Activated gamma-delta T cell (primary cell): ENCODE results near the gene BAK1.
"Not testable (repeated sequence)": the region's sequence is repeated elsewhere in the genome, so short reads cannot be mapped to it uniquely, and the experiment has no call there.

Experiments
- DNase-seq: peaks from one replicate; lab custom pipeline; 2025; lab: John Stamatoyannopoulos, UW

BAK1 gene

DNA sequence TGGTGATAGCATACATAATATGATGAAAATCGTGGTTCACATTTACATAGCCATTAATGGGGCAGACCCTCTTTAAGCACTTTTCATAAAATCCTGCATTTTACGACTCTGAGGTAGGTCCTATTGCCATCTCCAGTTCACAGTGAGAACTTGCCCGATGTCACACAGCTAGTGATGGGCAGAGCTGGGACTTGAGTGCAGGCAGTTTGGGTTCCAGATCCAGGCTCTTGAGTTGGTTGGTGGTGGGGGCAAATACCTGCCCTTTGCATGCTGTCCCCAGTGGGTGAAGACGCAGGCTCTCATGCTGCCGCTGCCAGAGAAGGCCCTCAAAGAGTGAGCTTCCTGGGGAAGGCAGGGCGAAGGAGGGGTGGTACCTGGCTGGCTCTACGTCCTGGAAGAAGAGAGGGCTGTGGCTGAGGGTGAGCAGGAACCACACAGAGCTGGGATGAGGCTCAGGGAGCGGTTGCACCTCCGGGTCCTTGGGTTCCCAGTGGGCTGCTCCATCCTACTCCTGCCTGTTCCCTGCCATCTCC is 6.1 kb upstream of the BAK1 start:
- DNase-seq, result no peak

DNA sequence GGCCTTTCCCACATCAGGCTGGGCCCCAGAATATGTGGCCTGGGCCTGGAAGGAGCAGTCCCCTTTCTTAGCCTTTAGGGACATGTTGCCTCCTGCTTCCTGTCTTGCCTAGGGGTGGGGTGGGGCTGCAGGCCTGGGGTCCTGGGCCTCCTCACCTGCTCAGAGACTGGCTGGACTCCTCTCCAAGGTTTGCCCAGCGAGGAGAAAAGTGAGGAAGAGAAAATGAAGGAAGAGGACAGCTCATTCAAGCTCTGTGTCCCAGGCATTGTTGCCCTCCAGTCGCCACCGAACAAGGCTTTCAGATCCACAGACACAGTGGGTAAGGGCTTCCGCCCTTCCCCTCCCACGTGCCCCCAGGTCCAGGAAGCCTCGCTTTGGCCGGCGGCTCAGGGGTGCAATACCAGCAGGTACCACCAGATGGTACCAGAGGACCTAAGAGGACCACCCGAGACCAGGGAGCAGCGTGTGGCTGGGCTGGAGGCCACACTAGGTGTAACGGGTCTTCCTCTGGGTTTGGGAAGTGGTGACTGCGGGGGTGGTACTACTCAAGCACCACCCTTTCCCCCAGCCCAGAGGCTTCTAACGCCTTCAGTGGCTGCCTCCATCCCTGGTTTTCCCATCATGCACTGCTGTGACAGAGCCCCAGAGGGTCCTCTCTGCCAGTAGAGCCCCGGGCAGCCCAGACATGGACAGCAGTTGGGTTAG is 5.5 kb upstream of the BAK1 start:
- DNase-seq, result peak; percentile 42

DNA sequence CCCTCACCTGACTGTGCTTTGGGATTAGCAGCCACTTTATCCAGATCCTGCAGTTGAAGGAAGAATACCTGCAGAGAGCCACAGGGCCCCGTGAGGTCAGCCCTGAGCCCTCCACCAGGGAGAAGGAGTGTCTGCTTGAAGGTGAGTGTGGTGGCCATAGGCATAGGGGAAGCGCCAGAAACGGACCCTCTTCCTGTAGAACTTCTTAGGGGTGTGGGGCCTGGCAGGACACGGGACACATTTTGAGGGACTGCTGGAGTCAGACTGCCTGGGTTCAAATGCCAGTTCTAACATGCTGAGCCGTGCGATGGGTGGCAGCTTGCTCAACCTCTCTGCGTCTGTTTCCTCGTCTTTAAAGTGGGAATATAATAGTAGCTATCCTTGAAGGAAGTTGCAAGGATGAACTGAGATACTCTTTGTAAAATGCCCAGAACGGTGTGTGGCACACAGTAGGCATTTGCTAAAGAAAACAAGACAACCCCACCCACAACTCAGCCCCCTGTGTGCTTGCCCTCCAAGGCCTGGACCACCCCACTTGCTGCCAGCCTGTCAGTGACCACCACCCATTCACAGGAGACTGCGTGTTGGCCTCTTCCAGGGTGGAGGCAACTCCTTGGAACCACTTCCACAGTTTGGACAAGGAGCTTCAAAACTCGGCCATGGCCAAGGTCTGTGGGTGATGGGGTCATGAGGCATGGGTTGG is 4.8 kb upstream of the BAK1 start:
- DNase-seq, result no peak

DNA sequence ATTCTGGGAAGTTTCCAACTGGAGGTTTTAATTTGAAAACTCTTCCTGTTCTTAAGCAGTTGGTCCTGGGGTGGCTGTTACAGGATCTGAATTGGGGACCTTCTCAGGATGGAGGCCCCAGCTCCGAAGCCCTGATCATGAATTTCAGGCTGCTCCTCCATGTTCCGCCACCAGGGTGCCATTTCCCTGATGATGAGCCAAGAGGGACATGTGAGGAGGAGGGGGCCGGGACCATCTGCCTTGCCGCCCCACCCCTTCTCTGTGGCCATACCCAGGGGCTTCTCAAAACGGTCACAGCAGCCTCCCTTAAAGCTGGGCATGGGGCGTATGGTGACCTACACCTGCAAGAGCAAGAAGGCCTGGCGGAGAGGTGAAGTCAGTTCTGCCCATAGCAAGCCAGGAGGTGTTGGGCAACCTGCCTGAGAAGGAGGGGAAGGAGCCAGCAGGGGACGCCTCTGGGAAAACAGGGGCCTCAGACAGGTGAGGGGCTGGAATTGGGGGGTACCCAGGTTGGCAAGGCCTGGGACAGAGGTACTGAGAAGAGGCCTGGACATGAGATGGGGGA is 3.6 kb upstream of the BAK1 start:
- no peak for DNase-seq

DNA sequence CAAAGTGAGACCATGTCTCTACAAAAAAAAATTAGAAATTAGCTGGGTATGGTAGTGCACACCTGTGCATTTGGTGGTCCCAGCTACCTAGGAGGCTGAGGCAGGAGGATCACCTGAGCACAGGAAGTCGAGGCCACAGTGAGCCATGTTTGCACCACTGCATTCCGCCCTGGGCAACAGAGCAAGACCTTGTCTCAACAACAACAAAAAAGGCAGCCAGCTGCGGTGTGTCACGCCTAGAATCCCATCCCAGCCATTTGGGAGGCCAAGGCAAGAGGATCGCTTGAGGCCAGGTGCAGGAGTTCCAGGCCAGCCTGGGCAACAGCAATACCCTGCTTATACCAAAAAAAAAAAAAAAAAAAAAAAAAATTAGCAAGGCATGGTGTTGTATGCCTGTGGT is 1.1 kb upstream of the BAK1 start:
- DNase-seq, result no peak

DNA sequence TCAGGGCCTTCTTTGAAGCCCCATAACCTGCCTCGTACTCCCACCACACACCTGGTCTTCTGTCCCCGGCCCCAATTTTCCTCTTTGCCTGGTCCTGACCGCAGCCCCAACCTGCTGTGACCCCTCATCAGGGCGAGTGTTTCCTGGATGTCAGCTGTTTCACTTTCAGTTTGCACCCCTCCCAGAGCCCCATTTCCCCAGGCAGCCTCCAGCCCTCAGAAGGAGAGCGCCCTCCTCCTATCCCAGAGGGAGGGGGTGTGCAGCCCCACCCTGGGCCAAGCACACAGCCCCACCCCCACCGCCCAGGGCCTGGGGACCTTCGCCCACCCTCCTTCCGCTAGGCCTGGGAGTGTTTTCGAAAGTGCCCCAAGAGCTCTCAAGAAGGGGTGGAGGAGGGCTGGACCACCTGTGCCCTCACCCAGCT is 1.5 kb downstream of the BAK1 start:
- no peak for DNase-seq

DNA sequence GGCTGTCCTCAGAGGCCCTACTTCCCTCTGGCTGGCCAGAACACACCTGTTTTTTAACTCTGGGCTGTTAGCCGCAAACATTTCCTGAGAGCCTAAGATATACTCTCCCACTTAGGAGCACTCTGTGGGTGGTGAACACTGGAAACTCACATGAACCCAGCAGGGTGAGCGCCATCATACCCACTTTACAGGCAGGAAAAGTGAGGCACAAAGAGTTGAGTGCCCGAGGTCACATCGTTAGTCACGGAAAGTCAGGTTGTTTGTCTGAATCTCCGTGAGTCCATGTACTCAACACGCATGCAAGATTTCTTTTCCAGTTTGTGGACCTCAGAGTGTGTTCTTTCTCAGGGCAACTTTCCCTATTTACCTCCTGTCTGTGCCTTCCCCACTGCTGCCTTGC is 1.9 kb downstream of the BAK1 start:
- DNase-seq, result no peak

DNA sequence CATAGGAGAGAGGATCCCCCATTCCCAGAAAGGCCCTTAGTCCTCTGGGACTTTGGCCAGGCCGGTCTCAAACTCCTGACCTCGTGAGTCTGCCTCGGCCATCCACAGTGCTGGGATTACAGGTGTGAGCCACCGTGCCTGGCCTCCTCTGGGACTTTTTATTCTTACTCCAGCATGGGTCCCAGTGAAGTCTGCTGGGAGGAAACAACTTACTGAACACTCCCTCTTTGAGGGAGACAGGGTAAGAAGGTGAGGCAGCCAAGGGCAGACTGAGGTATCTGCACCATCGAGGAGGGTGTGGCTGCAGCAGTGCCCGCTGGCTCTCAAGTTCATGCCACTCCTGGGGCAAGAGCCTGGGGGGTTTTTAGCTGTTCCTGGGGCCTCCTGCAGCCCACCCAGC is 2.4 kb downstream of the BAK1 start:
- no peak for DNase-seq

DNA sequence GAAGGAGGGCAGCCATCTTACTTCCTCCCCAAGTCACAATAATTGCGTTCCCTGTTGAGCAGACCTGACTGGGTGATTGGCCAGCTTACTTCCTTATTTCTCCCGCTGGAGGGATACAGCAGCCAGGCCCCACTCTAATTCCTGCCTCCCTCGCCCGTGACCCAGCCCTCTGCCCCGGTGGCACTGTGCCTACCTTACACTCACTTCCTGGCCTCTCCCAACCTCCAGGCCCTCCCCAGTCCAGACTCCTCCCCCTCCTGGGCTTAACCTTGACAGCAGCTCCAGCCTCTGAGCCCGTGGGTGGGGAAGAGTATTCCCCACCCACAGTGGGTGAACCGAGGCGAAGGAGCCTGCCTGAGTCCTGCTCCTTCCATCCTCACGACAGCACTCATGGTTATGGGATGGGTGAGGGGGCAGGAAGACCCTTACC is 3.0 kb downstream of the BAK1 start:
- DNase-seq, result no peak

DNA sequence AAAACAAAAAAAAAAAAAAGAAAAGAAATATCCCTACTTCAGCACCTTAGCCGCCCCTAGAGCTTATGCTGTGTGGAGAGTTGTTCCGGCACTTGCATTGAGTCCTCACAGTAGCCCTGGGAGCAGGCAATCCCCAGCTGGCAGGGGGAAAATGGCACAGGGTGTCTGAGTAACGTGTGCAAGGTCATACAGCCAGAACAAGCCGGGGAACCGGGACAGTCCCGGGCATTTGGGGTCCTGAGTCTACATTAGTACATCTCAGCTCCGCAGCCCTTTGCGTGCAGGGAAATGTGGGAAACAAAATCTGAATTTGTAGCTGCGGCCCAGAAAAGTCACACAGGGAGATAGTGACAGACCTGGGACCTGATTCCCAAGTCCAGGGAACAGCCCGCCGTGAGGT is 3.4 kb downstream of the BAK1 start:
- no peak for DNase-seq

DNA sequence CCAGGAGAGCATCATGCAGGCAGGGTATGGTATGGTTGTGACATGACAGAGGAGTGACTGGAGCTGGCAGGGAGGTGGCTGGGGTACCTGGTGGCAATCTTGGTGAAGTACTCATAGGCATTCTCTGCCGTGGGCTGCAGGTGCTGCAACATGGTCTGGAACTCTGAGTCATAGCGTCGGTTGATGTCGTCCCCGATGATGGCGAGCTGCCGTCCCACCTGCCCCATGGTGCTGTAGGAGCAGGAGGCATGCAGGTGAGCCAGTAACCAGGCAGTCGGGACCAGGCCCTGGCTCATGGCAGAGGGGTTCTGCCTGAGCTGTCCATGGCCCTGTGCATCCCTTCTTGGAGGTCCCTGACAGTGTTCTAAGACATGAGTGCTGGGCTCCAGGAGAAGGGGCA is 4.9 kb downstream of the BAK1 start:
- no peak for DNase-seq

DNA sequence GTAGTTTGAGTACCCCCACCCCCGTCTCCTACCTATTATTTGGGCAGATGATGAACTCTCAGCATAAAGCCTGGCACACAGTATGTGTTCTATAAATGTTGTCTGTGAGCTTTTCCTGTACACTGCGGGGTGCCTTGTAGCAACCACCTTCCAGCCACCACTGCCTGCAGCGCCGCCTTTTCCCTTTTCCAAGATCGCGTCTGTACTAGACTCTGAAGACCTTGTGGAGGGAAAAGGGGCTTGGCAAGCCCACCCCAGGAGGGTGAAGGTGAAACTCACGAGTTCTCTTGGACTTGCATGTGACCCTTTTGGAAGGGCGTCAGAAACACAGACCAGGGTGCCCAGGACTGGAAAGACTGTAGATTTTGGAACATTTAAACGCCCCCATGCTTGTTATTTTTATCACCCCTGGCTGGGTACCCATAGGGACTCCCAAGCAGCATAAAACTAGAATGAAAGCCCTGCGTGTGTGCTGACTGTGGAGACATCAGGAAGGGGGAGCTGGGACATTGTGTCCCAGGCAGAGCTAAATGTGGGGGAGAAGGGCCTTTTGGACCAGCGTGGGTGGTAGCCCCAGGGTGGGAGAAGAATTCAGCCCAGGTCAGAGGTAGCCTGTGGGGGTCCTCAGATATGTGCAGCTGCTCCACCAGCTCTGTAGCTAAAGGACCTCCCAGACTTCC is 8.3 kb downstream of the BAK1 start:
- no peak for DNase-seq

DNA sequence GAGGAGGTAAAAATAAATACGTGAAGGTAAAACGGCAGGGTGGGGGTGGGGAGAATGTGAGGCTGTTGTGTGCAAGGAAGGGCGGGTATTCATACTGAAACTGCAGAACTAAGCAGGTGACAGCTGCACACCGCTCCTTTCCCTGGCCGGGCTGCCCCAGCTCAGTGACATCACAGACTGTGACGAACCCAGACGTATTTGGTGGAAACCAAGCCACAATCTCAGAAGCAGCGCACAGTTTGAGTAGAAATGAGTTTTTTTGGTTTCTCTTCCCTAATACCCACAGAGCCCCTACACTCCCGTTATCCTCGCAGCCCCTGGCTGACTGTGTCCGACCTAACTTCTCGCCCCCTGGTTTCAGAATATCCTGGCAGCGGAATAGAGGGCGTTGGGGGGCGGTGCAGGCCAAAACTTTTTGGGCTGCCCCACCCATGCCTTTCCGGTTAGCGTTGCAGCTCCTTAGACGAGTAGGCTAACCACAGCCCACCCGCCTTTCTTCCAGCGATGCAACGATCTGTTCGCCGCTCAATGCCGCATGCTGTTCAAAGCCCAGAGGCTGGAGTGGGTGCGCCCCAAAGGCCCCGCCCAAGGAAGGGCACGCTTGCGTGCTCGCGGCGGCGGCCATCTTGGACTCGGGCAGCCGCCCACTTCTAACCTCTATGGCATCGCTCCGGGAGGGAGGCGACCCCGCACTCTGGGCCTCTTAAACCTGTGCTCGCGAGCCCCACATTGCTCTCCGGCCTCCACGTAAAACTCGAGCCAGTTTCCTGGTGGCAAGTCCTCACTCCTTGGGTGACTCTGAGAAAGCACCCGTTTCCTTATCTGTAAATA is 9.1 kb downstream of the BAK1 start:
- peak; percentile 75 for DNase-seq

DNA sequence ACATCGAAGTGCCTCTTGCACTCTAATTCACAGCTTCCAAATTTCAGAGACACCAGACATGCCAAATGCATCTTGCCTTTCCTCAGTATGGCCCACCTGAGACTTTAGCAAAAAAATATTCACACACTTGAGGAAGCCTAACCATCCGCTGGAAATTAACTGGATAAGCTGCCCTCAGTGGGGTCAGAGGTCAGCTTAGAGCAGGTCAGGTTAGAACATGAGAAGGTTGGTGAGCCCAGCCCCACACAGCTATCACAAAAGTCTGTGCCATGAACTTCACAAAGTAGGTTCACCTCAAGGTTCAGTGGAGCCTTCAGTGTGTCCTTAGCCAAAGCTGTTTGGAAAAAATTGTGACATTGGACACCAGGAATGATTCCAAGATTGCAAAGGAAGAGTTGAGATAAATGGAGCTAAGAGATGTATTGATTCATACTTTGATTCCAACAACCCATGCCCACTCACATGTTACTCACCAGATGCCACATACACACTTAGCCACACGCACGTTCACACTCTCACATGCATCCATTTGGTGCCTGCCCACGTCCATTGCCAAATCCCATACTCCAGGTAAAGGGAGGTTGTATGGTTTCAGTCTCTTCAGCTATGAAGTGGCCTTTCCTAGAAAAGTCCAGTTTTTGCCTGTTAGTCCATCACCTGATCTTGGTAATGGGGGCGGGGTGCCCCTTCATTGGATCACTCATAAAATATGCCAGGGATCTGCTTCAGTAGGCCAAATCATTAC is 11.1 kb downstream of the BAK1 start:
- DNase-seq, result no peak

DNA sequence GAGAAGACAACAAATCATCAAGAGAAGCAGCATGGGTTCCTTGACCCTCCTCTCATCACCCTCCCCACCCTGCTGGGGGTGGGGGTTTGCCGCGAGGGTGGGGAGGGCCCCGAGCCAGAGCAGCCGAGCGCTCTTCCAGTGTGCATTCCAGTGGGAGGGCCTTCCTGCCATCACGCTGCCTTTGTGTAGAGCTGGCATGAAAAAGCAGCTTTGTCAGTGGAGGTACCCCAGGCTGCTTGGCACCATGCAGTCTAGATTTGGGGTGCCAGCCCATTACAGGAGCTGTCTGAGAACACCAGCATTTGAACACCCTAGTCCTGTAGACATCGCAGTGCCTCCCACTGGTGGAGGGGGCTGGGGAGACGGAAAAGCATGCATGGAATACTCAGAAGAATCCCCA is 12.2 kb downstream of the BAK1 start:
- DNase-seq, result no peak

DNA sequence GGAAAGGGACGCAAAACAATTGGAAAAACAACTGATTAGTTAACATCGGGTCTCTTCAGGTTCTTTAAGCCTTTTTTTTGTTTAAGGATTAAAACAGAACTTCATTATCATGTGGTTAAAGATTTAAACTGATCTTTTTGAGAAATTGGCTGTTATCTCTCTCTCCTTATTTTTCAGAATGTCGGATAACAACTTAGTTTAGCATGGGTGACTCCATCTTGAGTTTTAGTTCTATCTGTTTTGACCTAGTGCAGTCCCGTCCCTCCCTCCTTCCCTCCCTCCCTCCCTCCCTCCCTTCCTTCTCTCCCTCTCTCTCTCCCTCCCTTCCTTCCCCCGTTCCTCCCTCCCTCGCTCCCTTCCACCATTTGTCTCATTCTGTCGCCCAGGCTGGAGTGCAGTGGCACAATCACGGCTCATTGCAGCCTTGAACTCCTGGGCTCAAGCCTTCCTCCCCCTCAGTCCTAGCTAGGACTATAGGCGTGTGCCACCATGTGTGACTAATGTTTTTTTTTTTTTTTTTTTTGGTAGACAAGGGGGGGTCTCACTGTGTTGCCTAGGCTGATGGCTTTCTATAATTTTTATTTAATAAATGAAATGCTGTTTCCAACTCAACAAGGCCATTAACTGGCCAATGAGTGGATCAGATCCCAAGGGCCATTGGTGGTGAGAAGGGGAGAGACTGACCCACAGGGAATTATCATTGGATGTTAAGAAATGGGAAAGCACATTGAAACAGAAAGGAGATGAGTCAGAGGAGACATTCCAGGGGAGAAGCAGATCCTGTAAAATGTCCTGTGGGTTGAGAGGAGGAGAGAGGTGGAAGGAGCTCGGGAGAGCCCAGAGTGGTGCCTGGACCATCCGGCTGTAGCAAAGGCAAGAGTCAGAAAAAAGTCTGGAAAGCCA is 13.6 kb downstream of the BAK1 start:
- no peak for DNase-seq

DNA sequence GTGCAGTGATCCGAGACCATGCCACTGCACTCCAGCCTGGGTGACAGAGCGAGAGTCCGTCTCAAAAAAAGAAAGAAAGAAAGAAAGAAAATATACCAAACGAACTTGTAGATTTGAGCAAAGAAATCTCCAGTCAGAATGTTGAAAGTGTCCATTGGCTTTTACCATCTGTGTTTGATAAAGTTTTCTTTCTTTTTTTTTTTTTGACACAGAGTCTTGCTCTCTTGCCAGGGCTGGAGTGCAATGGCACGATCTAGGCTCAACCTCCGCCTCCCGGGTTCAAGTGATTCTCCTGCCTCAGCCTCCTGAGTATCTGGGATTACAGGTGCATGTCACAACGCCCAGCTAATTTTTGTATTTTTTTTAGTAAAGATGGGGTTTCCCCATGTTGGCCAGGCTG is 21.3 kb downstream of the BAK1 start:
- DNase-seq, result no peak

DNA sequence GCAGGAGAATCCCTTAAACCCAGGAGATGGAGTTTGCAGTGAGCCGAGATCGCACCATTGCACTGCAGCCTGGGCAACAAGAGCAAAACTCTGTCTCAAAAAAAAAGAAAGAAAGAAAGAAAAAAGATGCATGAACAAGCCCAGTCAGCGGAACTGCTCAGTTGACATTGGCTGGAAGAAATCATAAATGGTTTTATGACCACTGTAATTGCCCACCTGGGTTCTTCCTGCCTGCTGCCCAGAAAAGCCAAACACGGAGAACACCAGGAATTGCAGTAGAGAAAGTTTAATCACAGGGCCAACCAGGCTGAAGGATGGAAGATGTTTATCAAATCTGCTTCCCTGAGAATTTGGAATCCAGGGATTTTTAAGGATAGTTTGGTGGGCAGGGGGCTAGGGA is 22.7 kb downstream of the BAK1 start:
- DNase-seq, result no peak

DNA sequence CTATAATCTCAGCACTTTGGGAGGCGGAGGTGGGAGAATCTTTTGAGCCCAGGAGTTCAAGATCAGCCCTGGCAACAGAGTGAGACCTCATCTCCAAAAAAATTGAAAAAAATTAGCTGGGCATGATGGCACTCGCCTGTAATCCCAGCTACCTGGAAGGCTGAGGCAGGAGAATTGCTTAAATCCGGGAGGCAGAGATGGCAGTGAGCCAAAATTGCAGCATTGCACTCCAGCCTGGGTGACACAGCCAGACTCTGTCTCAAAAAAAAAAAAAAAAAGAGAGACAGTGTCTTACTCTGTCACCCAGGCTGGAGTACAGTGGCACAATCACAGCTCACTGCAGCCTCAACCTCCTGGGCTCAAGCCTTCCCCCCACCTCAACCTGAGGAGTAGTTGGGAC is 27.2 kb downstream of the BAK1 start:
- not testable (repeated sequence) for DNase-seq

DNA sequence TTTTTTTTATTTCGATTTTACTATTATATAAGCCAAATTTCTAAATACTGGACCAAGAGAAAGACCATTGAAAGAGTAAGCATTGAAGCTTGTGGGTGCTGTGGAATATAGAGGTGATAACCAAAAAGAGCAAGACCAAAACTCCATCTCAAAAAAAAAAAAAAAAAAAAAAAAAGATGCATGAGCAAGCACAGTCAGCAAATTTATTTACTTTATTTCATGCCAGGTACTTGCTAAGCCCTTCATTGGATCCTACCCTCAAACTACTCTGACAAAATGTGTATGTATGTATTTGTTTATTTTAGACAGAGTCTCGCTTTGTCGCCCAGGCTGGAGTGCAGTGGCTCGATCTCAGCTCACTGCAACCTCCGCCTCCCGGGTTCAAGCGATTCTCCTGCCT is 27.8 kb downstream of the BAK1 start:
- no peak for DNase-seq
